ENCODE measurements around the gene CCDC85C. TPM values are rescaled to one million over a fixed set of nuclear protein-coding genes. Genes with fewer than 3 reads are reported as not detected.

Gene CCDC85C
- total RNA-seq, 1 donor from 2014 or later = 49.1 TPM

- Mint-ChIP-seq H3K27ac (no peak overlapping the region), H3K4me3 (no peak overlapping the region), H3K36me3 (no peaks in the 10 kb centered on the region), H3K27me3 (no peaks in the 10 kb centered on the region), H3K4me1 (ENCODE audit: unreplicated experiment) (peaks cover 60% of the 10 kb centered on the region), H3K9me3 (no peaks in the 10 kb centered on the region)
- DNase-seq (ENCODE audit: extremely low spot score, unreplicated experiment) = no peak
- no peak for TF ChIP-seq CTCF (conservative IDR thresholded peaks at IDR 0.05)
These were observed 9.8 kb downstream of the CCDC85C start for GRCh38 chr14:99593971-99594841.

- H3K9me3 Mint-ChIP-seq = no peaks in the 10 kb centered on the region
- H3K36me3 Mint-ChIP-seq = no peaks in the 10 kb centered on the region
- no peak overlapping the region for H3K27ac Mint-ChIP-seq
- no peaks in the 10 kb centered on the region for H3K27me3 Mint-ChIP-seq
- H3K4me3 Mint-ChIP-seq = no peak overlapping the region
- peaks cover 64% of the 10 kb centered on the region for H3K4me1 Mint-ChIP-seq (ENCODE audit: unreplicated experiment)
- TF ChIP-seq CTCF (conservative IDR thresholded peaks at IDR 0.05) = no peak
- DNase-seq (ENCODE audit: extremely low spot score, unreplicated experiment) = no peak
These were observed 10.9 kb downstream of the CCDC85C start for GRCh38 chr14:99592933-99593753.

GRCh38 chr14:99592394-99592793 lies 11.6 kb downstream of the CCDC85C start:
- Mint-ChIP-seq H3K36me3 (no peaks in the 10 kb centered on the region), H3K27me3 (no peaks in the 10 kb centered on the region), H3K27ac (peak overlapping the region; percentile 26), H3K4me1 (ENCODE audit: unreplicated experiment) (peaks cover 62% of the 10 kb centered on the region), H3K9me3 (no peaks in the 10 kb centered on the region), H3K4me3 (no peak overlapping the region)
- no peak for DNase-seq (ENCODE audit: extremely low spot score, unreplicated experiment)
- no peak for TF ChIP-seq CTCF (conservative IDR thresholded peaks at IDR 0.05)

- no peak for TF ChIP-seq CTCF (conservative IDR thresholded peaks at IDR 0.05)
- H3K4me3 Mint-ChIP-seq = no peak overlapping the region
- no peaks in the 10 kb centered on the region for H3K9me3 Mint-ChIP-seq
- no peak for DNase-seq (ENCODE audit: extremely low spot score, unreplicated experiment)
- H3K27ac Mint-ChIP-seq = no peak overlapping the region
- H3K27me3 Mint-ChIP-seq = no peaks in the 10 kb centered on the region
- H3K4me1 Mint-ChIP-seq (ENCODE audit: unreplicated experiment) = peaks cover 53% of the 10 kb centered on the region
- no peaks in the 10 kb centered on the region for H3K36me3 Mint-ChIP-seq
These were observed 13.1 kb downstream of the CCDC85C start for GRCh38 chr14:99590746-99591555.

All from type B pancreatic cell (in vitro differentiated cells).